ENCODE data around the gene TBCE.

Gene TBCE

DNA sequence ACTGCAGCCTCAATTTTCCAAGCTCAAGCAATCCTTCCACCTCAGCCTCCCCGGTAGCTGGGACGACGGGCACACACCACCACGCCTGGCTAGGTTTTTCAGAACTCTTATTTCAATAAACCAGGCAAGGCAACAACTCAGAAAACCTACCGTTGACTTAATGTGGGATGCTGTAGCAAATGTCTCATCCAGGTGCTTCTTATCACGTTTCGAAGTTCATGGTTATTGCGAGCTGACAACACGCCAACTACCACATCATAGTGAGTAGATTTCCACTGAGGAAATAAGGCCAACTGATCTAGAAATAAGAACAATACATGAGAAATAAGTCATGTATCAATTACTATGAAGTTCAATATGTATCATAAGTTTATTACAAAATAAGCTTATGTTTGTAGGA is 127.3 kb downstream of the TBCE start:
- DNase-seq (ENCODE audit: extremely low spot score, insufficient read length, low read depth) = no peak
- no peak for FAIRE-seq

DNA sequence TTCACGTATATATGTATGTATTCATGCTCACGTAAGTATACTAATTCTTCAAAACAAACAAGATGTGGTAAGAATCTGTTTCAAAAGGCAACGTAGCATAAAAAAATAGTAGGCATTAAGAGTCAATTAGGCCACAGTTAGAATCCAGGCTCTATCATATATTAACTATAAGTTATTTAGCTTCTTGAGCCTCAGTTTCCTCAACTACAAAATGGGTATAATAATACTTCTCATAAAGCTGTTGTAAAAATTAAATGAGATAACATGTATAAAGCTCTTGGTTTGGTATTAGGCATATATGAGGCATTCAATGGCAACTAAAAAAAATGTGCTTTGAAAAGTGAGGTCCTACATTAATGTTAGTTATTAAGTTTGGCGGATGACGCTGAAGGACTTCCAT is 127.8 kb downstream of the TBCE start:
- DNase-seq (ENCODE audit: extremely low spot score, insufficient read length, low read depth) (no peak), FAIRE-seq (no peak)

DNA sequence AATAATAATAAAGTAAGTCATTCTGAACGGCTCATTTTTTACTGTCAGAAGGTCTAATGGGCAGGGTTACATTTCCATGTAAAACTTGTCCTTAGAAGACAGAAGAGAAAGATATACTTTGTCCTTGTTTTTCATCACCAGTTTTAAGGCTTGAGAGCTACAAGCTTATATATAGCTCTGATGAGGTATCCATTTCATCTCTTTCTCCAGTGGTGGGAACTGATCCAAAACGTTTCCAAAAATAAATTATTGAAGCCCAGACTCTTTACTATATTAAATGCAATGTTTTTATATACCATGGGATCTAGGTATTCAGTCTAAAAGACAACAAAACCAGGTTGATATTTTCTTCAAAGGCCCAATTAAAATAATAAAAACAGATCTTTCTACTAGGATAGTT is 128.3 kb downstream of the TBCE start:
- DNase-seq (ENCODE audit: extremely low spot score, insufficient read length, low read depth) (no peak), FAIRE-seq (no peak)

DNA sequence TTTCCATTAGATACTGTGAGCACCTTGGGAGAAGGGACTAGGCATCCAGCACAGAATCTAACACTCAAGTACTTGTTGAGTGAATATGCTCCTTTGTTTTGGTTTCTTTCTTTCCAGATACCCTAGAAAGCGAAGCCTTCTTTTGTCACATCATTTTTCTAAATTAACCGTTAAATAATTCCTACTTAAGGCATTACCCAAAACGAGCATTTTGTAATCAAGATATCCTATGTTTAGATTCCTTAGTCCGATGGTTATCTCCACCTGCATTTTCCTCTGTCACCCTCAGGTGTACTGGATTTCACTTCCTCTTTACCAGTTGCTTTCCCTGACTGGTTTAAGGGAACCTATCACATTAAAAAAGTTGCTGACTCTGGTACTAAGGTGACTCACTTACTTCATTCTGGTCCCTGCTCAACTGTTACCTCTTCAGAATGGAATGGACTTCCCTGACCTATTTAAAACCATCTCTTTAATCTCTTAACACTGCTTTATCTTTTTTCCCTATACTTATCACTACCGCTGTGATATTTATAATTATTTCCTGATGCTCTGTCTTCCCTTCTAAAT is 133.8 kb downstream of the TBCE start:
- DNase-seq (ENCODE audit: extremely low spot score, insufficient read length, low read depth) (no peak), FAIRE-seq (no peak)
